ENCODE results near the gene ASPDH. TPM values are rescaled to one million over a fixed set of nuclear protein-coding genes. Genes with fewer than 3 reads are reported as not detected.

The ASPDH gene
- total RNA-seq, 2 experiments from 2014 or later, result not detected

DNA sequence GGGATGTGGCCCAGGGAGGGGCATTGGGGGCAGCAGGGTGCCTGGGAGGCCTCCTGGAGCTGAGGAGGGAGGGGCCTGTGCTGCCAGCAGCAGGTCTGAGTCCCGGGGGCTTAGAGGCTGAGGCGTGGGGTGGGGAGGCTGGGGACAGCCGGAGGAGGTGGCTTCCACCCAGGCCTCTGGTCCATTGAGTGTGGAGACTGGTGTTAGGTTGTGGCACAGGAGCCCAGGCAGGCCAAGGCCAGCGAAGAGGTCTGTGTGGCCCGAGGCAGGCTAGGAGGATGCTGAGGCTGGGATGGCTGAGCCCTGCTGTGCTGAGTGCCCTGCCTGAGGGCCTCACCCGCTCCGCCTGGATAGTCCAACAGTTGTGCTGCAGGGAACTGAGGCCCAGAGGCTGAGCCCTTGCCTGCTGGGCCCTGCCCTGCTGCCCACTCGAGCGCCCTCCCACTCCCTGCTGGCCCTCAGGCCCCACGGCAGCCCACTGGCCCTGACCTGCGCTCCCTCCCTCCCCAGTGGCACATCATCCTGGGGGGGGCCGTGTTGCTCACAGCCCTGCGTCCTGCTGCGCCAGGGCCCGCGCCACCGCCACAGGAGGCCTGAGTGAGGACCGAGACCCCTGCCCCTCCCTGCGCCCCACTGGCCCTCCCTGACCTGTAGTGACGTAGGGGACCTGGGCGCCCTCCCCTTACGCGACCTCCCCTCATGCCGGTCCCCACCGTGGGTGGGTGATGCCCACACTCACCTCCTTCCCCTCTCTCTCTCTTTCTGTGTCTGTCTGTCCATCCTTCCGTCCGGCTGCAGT is 32.2 kb downstream of the ASPDH start:
- intact Hi-C loops (cut with micrococcal nuclease), result no loop called here
- H3K36me3 Mint-ChIP-seq (ENCODE audit: low read depth), result peaks cover 36% of the 10 kb centered on the region
- H3K27ac Mint-ChIP-seq, result no peak overlapping the region

DNA sequence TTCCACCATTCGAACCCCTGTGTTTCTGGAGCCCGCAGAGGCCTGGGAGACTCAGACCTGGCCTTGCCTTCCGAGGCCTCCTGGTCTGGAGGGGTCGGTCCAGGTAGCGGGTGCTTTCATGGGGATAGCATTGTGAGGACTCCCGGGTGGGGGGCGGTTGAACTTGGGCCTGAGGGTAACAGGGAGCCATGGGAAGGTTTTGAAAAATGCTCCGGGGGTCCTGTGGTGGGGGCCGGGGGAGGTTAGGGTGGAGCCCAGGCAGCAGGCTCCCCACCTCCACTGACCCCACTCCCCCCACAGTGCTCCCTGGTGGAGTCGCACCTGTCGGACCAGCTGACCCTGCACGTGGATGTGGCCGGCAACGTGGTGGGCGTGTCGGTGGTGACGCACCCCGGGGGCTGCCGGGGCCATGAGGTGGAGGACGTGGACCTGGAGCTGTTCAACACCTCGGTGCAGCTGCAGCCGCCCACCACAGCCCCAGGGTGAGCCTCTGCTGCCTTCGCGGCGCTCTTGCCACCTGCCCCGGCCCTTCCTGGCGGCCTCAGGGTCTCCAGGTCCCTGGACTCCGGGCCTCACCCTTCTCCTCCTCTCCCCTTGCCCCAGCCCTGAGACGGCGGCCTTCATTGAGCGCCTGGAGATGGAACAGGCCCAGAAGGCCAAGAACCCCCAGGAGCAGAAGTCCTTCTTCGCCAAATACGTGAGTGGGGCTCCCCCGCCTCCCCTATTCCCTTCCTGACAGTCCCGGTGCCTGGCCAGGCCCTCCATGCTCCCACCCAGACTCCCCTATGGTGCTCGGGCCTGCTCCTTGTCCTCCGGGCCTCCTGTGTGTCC is 33.2 kb downstream of the ASPDH start:
- no peaks in the 10 kb centered on the region for H3K27me3 Mint-ChIP-seq
- H3K27ac Mint-ChIP-seq, result no peak overlapping the region
- peaks cover 32% of the 10 kb centered on the region for H3K36me3 Mint-ChIP-seq (ENCODE audit: low read depth)
- DNase-seq (no peak), ATAC-seq (no peak)
- ChIA-PET POLR2A (no interaction called here), CTCF (interaction anchor here (0.8 kb wide), 1 partner anchor 123 kb away, joined by 3 read pairs; no protein-coding TSS in a partner anchor)
- no peaks in the 10 kb centered on the region for H3K9me3 Mint-ChIP-seq
- H3K4me1 Mint-ChIP-seq (ENCODE audit: low read depth), result peaks cover 20% of the 10 kb centered on the region
- intact Hi-C loops (cut with micrococcal nuclease), result no loop called here
- no peak overlapping the region for H3K4me3 Mint-ChIP-seq
- TF ChIP-seq, protein P1, sequence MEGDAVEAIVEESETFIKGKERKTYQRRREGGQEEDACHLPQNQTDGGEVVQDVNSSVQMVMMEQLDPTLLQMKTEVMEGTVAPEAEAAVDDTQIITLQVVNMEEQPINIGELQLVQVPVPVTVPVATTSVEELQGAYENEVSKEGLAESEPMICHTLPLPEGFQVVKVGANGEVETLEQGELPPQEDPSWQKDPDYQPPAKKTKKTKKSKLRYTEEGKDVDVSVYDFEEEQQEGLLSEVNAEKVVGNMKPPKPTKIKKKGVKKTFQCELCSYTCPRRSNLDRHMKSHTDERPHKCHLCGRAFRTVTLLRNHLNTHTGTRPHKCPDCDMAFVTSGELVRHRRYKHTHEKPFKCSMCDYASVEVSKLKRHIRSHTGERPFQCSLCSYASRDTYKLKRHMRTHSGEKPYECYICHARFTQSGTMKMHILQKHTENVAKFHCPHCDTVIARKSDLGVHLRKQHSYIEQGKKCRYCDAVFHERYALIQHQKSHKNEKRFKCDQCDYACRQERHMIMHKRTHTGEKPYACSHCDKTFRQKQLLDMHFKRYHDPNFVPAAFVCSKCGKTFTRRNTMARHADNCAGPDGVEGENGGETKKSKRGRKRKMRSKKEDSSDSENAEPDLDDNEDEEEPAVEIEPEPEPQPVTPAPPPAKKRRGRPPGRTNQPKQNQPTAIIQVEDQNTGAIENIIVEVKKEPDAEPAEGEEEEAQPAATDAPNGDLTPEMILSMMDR (IDR thresholded peaks at IDR 0.05), result no peak

More for the DNA sequence above, 32.2 kb downstream of the ASPDH start:
- H3K9me3 Mint-ChIP-seq, result peaks cover 2% of the 10 kb centered on the region
- ATAC-seq, result no peak
- CTCF ChIA-PET, result no interaction called here
- H3K27me3 Mint-ChIP-seq, result no peaks in the 10 kb centered on the region
- H3K4me1 Mint-ChIP-seq (ENCODE audit: low read depth), result peaks cover 18% of the 10 kb centered on the region
- DNase-seq, result no peak
- TF ChIP-seq, protein P1 (IDR thresholded peaks at IDR 0.05), result no peak
- no peak overlapping the region for H3K4me3 Mint-ChIP-seq
- POLR2A ChIA-PET, result no interaction called here

DNA sequence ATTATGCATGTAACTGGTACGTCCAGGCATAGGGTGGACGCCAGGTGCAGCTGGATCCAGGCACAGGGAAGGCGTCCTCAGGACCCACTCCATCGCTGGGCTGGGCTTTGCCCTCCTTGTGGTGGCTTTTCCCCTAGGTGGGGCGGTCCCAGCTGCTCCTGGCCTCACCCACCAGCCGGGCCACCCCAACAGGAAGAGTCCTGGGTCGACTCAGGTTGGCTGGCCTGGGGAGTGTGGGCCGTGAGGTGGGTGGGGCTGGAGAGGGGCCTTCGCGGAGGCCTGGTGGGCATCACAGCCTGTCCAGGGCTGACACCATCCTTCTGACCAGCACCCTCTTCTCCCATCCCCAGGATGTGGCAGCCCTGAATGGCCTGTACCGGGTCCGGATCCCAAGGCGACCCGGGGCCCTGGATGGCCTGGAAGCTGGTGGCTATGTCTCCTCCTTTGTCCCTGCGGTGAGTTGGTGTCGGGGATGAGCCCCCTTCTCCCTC is 33.9 kb downstream of the ASPDH start:
- TF ChIP-seq, protein P1 (IDR thresholded peaks at IDR 0.05), result no peak
- H3K4me1 Mint-ChIP-seq (ENCODE audit: low read depth), result peaks cover 23% of the 10 kb centered on the region
- no peak overlapping the region for H3K4me3 Mint-ChIP-seq
- ChIA-PET CTCF (interaction anchor here (1.2 to 1.7 kb wide), 3 partner anchors 14 to 123 kb away, joined by 3 to 8 read pairs (median 6); no protein-coding TSS in a partner anchor), POLR2A (interaction anchor here (0.9 kb wide), 1 partner anchor 32 kb away, joined by 5 read pairs; no protein-coding TSS in a partner anchor)
- no peaks in the 10 kb centered on the region for H3K27me3 Mint-ChIP-seq
- H3K27ac Mint-ChIP-seq, result no peak overlapping the region
- DNase-seq, result no peak
- ATAC-seq, result no peak
- peaks cover 28% of the 10 kb centered on the region for H3K36me3 Mint-ChIP-seq (ENCODE audit: low read depth)
- H3K9me3 Mint-ChIP-seq, result no peaks in the 10 kb centered on the region
- intact Hi-C loops (cut with micrococcal nuclease), result no loop called here

GRCh38 chr19:50478901-50479715 is 34.6 kb downstream of the ASPDH start:
- ATAC-seq, result no peak
- TF ChIP-seq, protein P1 (IDR thresholded peaks at IDR 0.05), result no peak
- Mint-ChIP-seq H3K27ac (no peak overlapping the region), H3K4me3 (no peak overlapping the region), H3K4me1 (ENCODE audit: low read depth) (peaks cover 23% of the 10 kb centered on the region), H3K36me3 (ENCODE audit: low read depth) (peaks cover 28% of the 10 kb centered on the region), H3K27me3 (no peaks in the 10 kb centered on the region), H3K9me3 (no peaks in the 10 kb centered on the region)
- peak; percentile 32 for DNase-seq
- POLR2A ChIA-PET, result interaction anchor here (0.9 to 1.1 kb wide), 2 partner anchors 31 to 32 kb away, joined by 5 to 9 read pairs; partner anchors contain the start of gene JOSD2
- CTCF ChIA-PET, result interaction anchor here (1.2 to 1.7 kb wide), 6 partner anchors 8 to 122 kb away, joined by 3 to 8 read pairs (median 6); no protein-coding TSS in a partner anchor
- intact Hi-C loops (cut with micrococcal nuclease), result no loop called here
